Hematopoietic multipotent progenitor cell treated with erythropoietin and hydrocortisone succinate and interleukin-3 and kit ligand, for 15 days (in vitro differentiated cells): ENCODE data around the gene KCNT2.
A peak's percentile ranks its signal among the peaks of the same experiment; 100 is the strongest.

Source experiments
- DNase-seq: peaks from one replicate; pipeline ENCODE4 v3.0.0-alpha.2; 2015; ENCODE audit warnings: low spot score

Gene KCNT2

GRCh38 chr1:196400478-196401451 is 207.5 kb downstream of the KCNT2 start:
- no peak for DNase-seq

GRCh38 chr1:196399713-196400112 is 208.5 kb downstream of the KCNT2 start:
- no peak for DNase-seq

- no peak for DNase-seq
These were observed 214.5 kb downstream of the KCNT2 start for GRCh38 chr1:196393742-196394141.

GRCh38 chr1:196393282-196393681 is 215.0 kb downstream of the KCNT2 start:
- DNase-seq: no peak

- no peak for DNase-seq
These were observed 220.5 kb downstream of the KCNT2 start for GRCh38 chr1:196387766-196388165.

- DNase-seq: no peak
These were observed 223.1 kb downstream of the KCNT2 start for GRCh38 chr1:196385109-196385508.

GRCh38 chr1:196382383-196382782 is 225.9 kb downstream of the KCNT2 start:
- no peak for DNase-seq

- DNase-seq: no peak
These were observed 226.7 kb downstream of the KCNT2 start for GRCh38 chr1:196381544-196381943.

GRCh38 chr1:196380316-196380715 is 227.9 kb downstream of the KCNT2 start:
- DNase-seq: no peak

- DNase-seq: no peak
These were observed 230.4 kb downstream of the KCNT2 start for GRCh38 chr1:196377811-196378210.

- DNase-seq: no peak
These were observed 231.5 kb downstream of the KCNT2 start for GRCh38 chr1:196376630-196377328.

GRCh38 chr1:196373798-196374197 is 234.4 kb downstream of the KCNT2 start:
- no peak for DNase-seq

GRCh38 chr1:196372896-196373536 is 235.2 kb downstream of the KCNT2 start:
- DNase-seq: peak; percentile 24

GRCh38 chr1:196367838-196368237 is 240.4 kb downstream of the KCNT2 start:
- no peak for DNase-seq

- DNase-seq: no peak
These were observed 241.3 kb downstream of the KCNT2 start for GRCh38 chr1:196366817-196367495.

GRCh38 chr1:196361112-196361714 is 247.0 kb downstream of the KCNT2 start:
- no peak for DNase-seq

- no peak for DNase-seq
These were observed 250.3 kb downstream of the KCNT2 start for GRCh38 chr1:196357913-196358312.

- DNase-seq: no peak
These were observed 252.9 kb downstream of the KCNT2 start for GRCh38 chr1:196355206-196355786.

- no peak for DNase-seq
These were observed 263.8 kb downstream of the KCNT2 start for GRCh38 chr1:196344453-196344852.

GRCh38 chr1:196324345-196324744 is 283.9 kb downstream of the KCNT2 start:
- DNase-seq: no peak

- DNase-seq: no peak
These were observed 284.4 kb downstream of the KCNT2 start for GRCh38 chr1:196323869-196324268.
